ENCODE results near the gene EGR2. TPM values are rescaled to one million over a fixed set of nuclear protein-coding genes. Genes with fewer than 3 reads are reported as not detected.

EGR2 gene
- total RNA-seq, 2 donors from 2014 or later, result 4.2 to 5.9 TPM

DNA sequence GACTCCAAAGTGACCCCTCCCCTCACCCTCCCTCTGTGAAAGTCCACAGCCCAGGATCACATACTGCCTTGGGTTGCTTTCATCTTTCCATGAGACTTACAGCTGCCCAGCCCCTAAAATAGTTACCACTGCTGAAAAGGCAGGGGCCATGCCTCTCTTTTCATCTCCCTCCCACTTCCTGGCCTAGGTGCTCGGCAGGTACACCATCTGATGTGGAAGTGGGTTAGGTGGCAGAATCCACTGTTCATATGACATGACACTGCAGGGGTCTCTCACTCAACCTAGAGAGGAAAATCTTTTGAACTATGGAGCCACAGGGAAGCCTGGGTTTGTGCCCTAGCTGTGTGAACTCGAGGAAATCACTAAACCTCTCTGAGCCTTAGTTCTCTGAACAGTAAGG is 50.4 kb downstream of the EGR2 start:
- Histone ChIP-seq H3K27me3 (no peaks in the 10 kb centered on the region), H3K4me3 (no peak overlapping the region), H3K9me3 (no peaks in the 10 kb centered on the region), H3K27ac (no peak overlapping the region), H3K36me3 (replicated peaks in 1 of 2; ENCODE audit: insufficient read depth in 1 of 2, low read depth in 2 of 2) (no peaks in the 10 kb centered on the region), H3K4me1 (no peaks in the 10 kb centered on the region)
- 55 to 72% methylated on average over 2 of the region's 2 CpGs for WGBS, 2 donors
- no peak for ATAC-seq
- no peak for TF ChIP-seq POLR2A (IDR thresholded peaks at IDR 0.05)
- TF ChIP-seq, protein P1, sequence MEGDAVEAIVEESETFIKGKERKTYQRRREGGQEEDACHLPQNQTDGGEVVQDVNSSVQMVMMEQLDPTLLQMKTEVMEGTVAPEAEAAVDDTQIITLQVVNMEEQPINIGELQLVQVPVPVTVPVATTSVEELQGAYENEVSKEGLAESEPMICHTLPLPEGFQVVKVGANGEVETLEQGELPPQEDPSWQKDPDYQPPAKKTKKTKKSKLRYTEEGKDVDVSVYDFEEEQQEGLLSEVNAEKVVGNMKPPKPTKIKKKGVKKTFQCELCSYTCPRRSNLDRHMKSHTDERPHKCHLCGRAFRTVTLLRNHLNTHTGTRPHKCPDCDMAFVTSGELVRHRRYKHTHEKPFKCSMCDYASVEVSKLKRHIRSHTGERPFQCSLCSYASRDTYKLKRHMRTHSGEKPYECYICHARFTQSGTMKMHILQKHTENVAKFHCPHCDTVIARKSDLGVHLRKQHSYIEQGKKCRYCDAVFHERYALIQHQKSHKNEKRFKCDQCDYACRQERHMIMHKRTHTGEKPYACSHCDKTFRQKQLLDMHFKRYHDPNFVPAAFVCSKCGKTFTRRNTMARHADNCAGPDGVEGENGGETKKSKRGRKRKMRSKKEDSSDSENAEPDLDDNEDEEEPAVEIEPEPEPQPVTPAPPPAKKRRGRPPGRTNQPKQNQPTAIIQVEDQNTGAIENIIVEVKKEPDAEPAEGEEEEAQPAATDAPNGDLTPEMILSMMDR (IDR thresholded peaks at IDR 0.05), result no peak
- intact Hi-C loops (cut with DNase I), result no loop called here
- DNase-seq, result no peak

DNA sequence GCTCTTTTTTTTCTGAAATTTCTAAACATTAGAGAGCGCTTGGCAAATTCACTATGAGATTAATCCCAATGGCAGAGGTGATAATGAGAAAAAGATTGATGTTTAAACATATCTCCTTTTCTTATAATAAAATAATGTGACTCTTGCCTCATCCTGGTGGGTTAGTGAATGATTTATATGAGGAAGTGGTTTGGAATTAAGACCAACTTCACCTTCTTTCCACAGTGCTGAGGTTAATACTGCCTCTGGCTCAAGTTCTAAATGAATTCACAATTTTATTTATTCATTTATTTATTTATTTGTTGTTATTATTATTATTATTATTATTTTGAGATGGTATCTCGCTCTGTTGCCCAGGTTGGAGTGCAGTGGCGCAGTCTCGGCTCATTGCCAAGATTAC is 52.2 kb downstream of the EGR2 start:
- intact Hi-C loops (cut with DNase I), result no loop called here
- Histone ChIP-seq H3K27me3 (no peaks in the 10 kb centered on the region), H3K4me1 (no peaks in the 10 kb centered on the region), H3K36me3 (replicated peaks in 1 of 2; ENCODE audit: insufficient read depth in 1 of 2, low read depth in 2 of 2) (no peaks in the 10 kb centered on the region), H3K9me3 (no peaks in the 10 kb centered on the region), H3K27ac (no peak overlapping the region), H3K4me3 (no peak overlapping the region)
- ATAC-seq, result no peak
- WGBS, 2 donors, result 85 to 90% methylated on average over 4 of the region's 4 CpGs
- TF ChIP-seq, protein P1 (IDR thresholded peaks at IDR 0.05), result no peak
- TF ChIP-seq POLR2A (IDR thresholded peaks at IDR 0.05), result no peak
- no peak for DNase-seq

DNA sequence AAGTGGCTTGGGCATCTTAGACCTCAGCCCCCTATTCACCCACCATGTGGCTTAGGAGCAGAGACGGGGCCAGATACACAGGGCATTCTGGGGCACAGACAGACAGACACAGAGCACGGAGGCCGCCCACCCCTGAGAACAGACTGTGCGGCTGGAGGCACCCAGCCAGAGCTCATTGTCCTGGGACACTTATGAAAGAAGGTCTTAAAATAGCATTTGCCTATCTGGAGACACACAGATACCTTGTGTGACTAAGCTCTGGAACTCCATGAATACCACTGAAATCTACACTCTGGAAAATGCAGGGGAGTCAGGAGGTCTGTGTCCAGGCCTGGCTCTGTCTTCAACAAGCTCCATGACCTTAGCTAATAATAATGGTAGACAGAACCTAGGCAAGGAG is 53.0 kb downstream of the EGR2 start:
- Histone ChIP-seq H3K27ac (no peak overlapping the region), H3K4me3 (no peak overlapping the region), H3K4me1 (no peaks in the 10 kb centered on the region), H3K36me3 (replicated peaks in 1 of 2; ENCODE audit: insufficient read depth in 1 of 2, low read depth in 2 of 2) (no peaks in the 10 kb centered on the region), H3K27me3 (no peaks in the 10 kb centered on the region), H3K9me3 (no peaks in the 10 kb centered on the region)
- ATAC-seq, result no peak
- TF ChIP-seq POLR2A (IDR thresholded peaks at IDR 0.05), result no peak
- TF ChIP-seq, protein P1 (IDR thresholded peaks at IDR 0.05), result no peak
- intact Hi-C loops (cut with DNase I), result no loop called here
- WGBS, 2 donors, result 82 to 97% methylated on average over 4 of the region's 4 CpGs
- DNase-seq, result no peak

Other genes starting within 250 kb of the EGR2 start
- gene ADO, start 11.6 kb downstream of the EGR2 start, total RNA-seq, result 1 to 10 TPM; 8.9 to 9.9 TPM